Hematopoietic multipotent progenitor cell treated with erythropoietin and hydrocortisone succinate and interleukin-3 and kit ligand, for 4 days (in vitro differentiated cells): ENCODE results near the gene RHPN2.
"Not testable (repeated sequence)": the region's sequence is repeated elsewhere in the genome, so short reads cannot be mapped to it uniquely, and the experiment has no call there.

Experiments
- DNase-seq: peaks from one replicate; pipeline ENCODE4 v3.0.0-alpha.2; 2015

Gene RHPN2

DNA sequence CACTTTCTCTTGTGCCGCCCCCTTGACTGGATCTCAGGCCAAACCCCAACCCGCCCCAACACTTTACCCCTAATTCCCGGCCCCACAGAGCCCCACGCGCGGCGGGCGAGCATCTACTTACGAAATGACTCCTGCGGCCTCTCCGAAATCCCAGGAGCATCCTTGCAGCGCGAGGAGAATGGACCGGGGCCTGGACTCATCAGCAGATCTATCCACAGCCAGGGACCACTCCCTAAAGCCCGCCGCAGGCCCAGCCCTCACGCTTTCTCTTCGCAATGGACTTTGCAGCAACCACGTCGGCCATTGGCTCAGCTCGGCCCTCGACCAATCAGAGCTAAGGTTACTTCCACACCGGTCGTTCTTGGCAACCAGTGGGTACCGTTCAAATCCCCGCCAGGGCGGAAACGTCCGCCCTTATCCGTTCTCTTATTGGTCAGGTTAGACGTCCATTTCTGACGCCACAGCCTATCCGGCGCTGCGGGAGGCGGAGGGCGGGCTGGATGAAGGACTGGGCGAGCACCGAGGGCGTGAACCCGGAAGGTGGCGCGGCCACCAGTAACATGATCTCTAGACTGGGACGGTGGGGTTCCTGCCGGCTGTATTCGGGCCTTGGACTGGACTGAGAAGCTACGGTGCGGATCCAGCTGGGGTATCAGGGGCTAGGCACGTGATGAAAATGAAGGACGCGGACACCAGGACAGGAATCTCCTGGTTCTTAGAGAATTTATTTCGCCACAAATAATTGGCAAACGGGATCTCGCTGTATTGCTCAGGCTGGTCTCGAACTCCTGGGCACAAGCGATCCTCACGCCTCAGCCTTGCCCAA lies 92.8 kb downstream of the RHPN2 start, which contains the start of the genes CEP89 and FAAP24:
Gene CEP89 (minus strand): TSS at position 244 of the 826 bp plus-strand sequence. CDS start 84 bp downstream, at position 160.
Gene FAAP24 (plus strand): TSS at position 528 of the 826 bp plus-strand sequence. CDS start 955 bp downstream, outside the sequence.
- DNase-seq: peak; percentile 100

DNA sequence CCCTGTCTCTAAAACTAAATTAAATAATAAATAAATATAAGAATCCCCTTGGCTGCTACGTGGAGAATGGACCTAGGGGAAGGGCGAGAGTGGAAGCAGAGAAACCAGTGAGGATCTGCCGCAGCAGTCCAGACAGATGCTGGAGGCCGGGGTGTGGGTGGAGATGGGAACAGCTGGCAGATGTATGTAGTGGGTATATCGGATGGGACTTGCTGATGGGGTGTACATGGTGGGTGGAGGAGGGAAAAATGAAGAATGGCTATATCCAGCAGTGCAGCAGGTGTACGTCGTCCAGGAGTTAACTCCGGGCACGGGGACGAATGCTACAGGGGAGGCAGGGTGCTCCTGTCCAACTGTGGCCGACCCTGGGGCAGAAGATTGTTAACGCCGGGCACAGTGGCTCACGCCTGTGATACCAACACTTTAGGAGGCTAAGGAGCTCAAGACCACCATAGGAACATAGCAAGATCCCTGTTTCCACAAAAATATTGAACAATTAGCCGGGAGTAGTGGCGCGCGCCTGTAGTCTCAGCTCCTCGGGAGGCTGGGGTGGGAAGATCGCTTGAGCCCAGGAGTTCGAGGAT lies 93.6 kb downstream of the RHPN2 start:
- DNase-seq: no peak

DNA sequence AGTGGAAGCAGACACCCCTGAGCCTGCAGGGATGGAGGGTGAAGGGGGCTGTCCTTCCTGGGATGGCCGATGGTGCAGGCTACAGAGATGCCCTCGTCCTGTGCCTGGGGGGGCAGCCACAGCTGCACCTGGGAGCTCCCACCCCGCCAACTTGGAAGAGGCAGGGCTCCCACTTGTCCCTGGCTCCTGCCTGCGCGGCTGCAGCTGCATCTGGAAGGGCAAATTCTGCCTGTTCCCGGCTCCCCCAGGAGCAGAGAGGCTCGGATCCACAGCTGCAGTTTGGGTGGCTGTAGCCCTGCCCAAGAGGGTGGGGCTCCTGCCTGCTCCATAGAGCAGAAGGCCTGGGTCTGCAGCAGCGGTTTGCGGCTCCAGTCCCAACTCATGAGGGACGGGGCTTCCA lies 95.1 kb downstream of the RHPN2 start:
- DNase-seq: no peak

DNA sequence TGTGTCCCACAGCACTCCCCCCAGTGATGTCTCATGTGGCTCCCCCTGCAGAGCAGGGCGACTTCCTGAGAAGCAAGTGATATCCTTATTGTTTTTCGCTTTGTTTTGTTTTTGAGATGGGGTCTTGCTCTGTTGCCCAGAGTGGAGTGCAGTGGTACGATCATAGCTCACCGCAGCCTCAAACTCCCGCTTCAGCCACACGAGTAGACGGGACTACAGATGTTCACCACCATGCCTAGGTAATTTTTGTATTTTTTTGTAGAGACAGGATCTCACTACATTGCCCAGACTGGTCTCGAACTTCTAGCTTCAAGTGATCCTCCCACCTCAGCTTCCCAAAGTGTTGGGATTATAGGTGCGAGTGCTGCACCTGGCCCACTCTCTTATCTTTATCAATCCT lies 97.9 kb downstream of the RHPN2 start:
- no peak for DNase-seq

DNA sequence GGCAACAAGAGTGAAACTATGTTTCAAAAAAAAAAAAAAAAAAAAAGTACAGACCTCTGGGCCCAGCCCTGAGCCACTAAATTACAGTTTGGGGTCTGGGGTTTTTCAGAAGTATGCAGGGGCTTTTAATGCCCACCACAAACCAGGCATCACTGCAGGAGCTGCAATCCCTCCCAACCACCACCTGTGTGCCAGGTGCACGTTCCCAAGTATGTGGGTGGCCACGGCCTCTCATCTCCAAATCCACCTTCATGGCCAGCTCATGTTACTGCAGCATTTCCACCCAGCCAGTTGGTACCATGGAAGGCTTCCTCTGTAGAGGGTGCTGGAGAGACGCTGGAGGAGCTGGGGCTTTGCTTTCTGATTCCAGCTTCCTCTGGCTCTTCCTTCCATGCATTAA lies 119.4 kb downstream of the RHPN2 start:
- no peak for DNase-seq

DNA sequence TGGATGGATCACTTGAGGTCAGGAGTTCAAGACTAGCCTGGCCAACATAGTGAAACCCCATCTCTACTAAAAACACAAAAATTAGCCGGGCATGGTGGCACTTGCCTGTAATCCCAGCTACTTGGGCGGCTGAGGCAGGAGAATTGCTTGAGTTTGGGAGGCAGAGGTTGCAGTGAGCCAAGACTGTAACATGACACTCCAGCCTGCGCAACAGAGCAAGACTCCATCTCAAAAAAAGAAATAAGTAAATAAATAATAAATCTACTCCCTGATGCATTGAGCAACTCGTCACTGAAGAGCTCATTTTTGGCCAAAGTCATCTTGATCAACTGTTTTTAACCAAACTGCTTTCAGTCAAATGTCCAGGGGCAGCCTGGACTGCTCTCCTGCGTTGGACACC lies 123.4 kb downstream of the RHPN2 start:
- DNase-seq: not testable (repeated sequence)

DNA sequence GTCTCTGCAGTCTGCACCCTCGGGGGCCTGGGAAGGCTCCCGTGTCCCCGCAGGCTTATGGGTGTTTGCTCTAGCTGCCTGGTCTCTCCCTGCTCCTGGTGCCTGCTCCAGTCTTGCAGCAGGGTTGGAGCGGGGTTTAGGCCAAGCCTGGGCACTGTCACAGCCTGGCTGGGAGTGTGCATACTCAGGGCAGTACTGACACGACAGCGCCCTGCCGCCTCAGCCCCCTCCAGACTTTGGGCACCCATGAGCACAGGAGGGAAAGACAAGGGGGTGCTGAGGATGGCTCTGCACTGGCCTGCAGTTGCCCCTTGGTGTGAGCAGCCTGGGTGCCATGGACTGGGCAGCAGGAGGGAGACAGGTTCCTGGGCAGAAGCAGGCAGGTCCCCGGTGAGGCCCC lies 128.6 kb downstream of the RHPN2 start:
- no peak for DNase-seq

DNA sequence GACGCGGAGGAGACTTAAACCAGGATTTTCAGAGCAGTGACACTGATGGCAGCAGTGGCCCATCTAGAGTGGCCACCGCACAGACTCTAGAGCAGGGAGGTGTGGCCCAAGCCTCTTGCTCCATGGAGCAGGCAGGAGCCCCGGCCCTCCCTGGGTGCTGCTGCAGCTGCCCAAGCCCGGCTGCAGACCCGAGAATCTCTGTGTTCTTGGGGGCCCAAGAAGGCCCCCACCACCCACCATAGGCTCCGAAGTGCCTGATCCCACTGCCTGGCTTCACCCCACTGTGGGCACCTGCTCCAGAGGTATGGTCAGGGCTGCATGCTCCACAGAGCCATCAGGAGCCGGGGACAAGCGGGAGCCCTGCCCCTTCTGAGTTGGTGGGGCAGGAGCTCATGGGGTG lies 129.1 kb downstream of the RHPN2 start:
- no peak for DNase-seq

DNA sequence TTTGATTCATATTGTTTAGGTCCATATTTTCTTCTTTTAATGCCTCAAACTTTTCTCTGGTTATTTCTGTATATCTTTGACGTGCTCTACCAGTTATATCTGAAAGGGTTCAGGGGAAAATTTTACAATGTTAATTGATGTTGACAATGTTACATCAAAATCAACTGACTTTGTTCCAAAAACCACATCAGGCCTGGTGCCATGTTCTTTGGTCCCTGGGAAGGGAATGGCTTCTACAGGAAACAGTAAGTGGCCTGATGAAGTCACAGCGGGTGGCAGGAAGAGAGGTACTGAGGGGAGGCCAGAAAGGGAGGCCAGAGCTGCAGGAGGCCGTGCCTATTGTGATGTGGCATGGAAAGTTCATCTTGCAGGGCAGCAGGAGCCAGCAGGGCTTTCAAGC lies 131.1 kb downstream of the RHPN2 start:
- DNase-seq: no peak

DNA sequence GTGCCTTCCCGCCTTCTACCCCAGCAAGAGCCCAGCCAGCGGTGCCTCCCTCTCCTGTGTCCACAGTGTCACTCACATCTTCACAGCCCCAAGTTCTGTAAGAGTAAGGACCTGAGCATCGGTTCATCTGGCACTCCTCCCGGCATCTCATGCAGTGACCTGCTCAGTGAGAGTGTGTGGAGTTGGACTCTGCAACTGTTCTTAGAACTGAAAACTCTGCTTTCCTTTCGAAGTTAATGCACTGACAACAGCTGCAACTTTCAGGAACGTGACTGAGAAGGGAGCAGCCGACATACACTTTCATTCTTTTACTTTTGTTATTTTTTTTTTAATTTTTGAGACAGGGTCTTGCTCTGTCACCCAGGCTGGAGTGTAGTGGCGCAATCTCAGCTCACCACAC lies 134.1 kb downstream of the RHPN2 start:
- DNase-seq: no peak

DNA sequence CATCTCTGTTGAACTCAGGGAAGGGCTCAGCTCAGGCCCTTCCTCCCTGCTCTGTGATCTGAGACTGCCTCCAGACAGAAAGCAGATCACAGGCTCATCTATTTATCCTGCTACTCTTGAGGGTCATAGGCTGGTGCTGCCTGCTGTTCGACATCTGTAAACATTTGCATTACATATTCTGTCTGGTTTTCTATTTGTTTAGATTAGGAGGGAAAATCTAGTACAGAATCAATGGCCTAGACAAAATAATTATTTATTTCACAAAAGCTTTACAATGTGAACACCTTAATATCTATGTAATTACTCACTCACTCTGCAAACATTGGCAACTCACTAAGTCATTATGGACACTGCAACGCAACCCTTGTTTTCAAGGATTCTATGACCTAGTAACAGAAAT lies 135.9 kb downstream of the RHPN2 start:
- DNase-seq: no peak
